GM12878 (cell line): ENCODE data around the gene UEVLD. TPM values are rescaled to one million over a fixed set of nuclear protein-coding genes. Genes with fewer than 3 reads are reported as not detected.

ENCODE experiments used
- ATAC-seq: fragments of 200-7000 bp; cut with Tn5 transposase; 3 replicates; pipeline ENCODE4 v1.9.1; 2020; ENCODE audit warnings: mild to moderate bottlenecking, moderate library complexity
- BruUV-seq: library from RNA; stranded (reverse); fragments of 400-500 nt; replicated peaks from 2 replicates; lab custom pipeline; 2021; lab: Mats Ljungman, UMichigan
- CTCF ChIA-PET: fragments of 300-600 bp; sonication (Branson Sonifier 250); formaldehyde crosslinking; extraction: SDS; loops from one replicate; lab custom pipeline; 2021; ENCODE audit warnings: inconsistent platforms; lab: Yijun Ruan, JAX
- POLR2A ChIA-PET: fragments of 350-600 bp; formaldehyde crosslinking; extraction: SDS; loops from one replicate; lab custom pipeline; 2021; ENCODE audit warnings: inconsistent platforms; lab: Charles Lee
- RAD21 ChIA-PET: fragments of 300-600 bp; sonication (Branson Sonifier 250); formaldehyde crosslinking; loops from one replicate; lab custom pipeline; 2023; ENCODE audit warnings: antibody characterized with exemption; ENCODE audit not compliant: unreplicated experiment; lab: Charles Lee
- SMC1A ChIA-PET: fragments of 300-600 bp; sonication (Branson Sonifier 250); formaldehyde crosslinking; loops from one replicate; lab custom pipeline; 2023; ENCODE audit not compliant: unreplicated experiment, uncharacterized antibody; lab: Charles Lee
- DNase-seq: peaks from one replicate; pipeline ENCODE4 v3.0.0-alpha.2; 2011; ENCODE audit warnings: low read depth, low spot score
- FAIRE-seq: peaks from 3 replicates; lab custom pipeline; 2011; peaks lifted over from hg19 to GRCh38; lab: Jason Lieb, UNC
- H2AFZ ChIP-seq: 2 replicates; pipeline ENCODE4 v1.6.0; 2011; ENCODE audit warnings: low read depth, low read length, control low read depth; ENCODE audit not compliant: control insufficient read depth
- H3K27ac ChIP-seq: 2 replicates; pipeline ENCODE4 v1.5.1; 2011; ENCODE audit warnings: control low read depth; ENCODE audit not compliant: control insufficient read depth, insufficient read depth
- H3K27me3 ChIP-seq, 2 experiments: replicated peaks in 1 of 2; 2 replicates each; pipeline versions ENCODE4 v1.6.0 to v1.6.1; 2011; ENCODE audit warnings: low read length in 1 of 2; ENCODE audit not compliant: control insufficient read depth in 2 of 2, insufficient read depth in 2 of 2
- H3K36me3 ChIP-seq, 2 experiments: 2 replicates each; pipeline ENCODE4 v1.5.1; 2011; ENCODE audit warnings: low read length in 1 of 2; ENCODE audit not compliant: control insufficient read depth in 2 of 2, insufficient read depth in 2 of 2
- H3K4me1 ChIP-seq: 2 replicates; pipeline ENCODE4 v1.6.1; 2011; ENCODE audit warnings: mild to moderate bottlenecking, low read length, moderate library complexity, mixed read lengths; ENCODE audit not compliant: control insufficient read depth, insufficient read depth
- H3K4me2 ChIP-seq: 2 replicates; pipeline ENCODE4 v1.6.0; 2011; ENCODE audit warnings: control low read depth; ENCODE audit not compliant: control insufficient read depth, insufficient read depth
- H3K4me3 ChIP-seq: fragments of 200-600 bp; sonication (generic); 2 replicates; pipeline ENCODE4 v1.5.1; 2016
- H3K79me2 ChIP-seq: 2 replicates; pipeline ENCODE4 v1.6.0; 2011; ENCODE audit warnings: low read length; ENCODE audit not compliant: control insufficient read depth, insufficient read depth
- H3K9ac ChIP-seq: 2 replicates; pipeline ENCODE4 v1.8.0; 2011; ENCODE audit warnings: low read length, control low read depth, mixed read lengths; ENCODE audit not compliant: control insufficient read depth, insufficient read depth
- H3K9me3 ChIP-seq: replicated peaks from 3 replicates; pipeline ENCODE4 v1.5.1; 2011; ENCODE audit warnings: mild to moderate bottlenecking, low read length; ENCODE audit not compliant: control insufficient read depth, insufficient read depth
- H4K20me1 ChIP-seq: 2 replicates; pipeline ENCODE4 v1.6.0; 2011; ENCODE audit not compliant: control insufficient read depth, insufficient read depth
- ASH2L ChIP-seq: fragments of 300-600, 200-600 bp; sonication (generic); IDR thresholded peaks from 2 replicates; pipeline ENCODE4 v1.6.1; 2017; ENCODE audit warnings: low read depth, mild to moderate bottlenecking, borderline replicate concordance
- E2F4 ChIP-seq: IDR thresholded peaks from 2 replicates; pipeline ENCODE4 v1.6.1; 2012; ENCODE audit warnings: low read depth, low read length, improper control_type of control experiment
- ETV6 ChIP-seq, 2 experiments: fragments of 450-650 bp in 1 of 2; IDR thresholded peaks in 1 of 2; conservative IDR thresholded peaks in 1 of 2; 2 replicates each; pipeline ENCODE4 v1.6.1; 2014; ENCODE audit warnings: antibody characterized with exemption in 1 of 2, borderline replicate concordance in 1 of 2, low read depth in 1 of 2, mild to moderate bottlenecking in 1 of 2, moderate library complexity in 1 of 2
- EZH2 ChIP-seq: IDR thresholded peaks from 2 replicates; pipeline ENCODE4 v1.6.1; 2012; ENCODE audit warnings: low read depth, mild to moderate bottlenecking, control low read depth, inconsistent platforms, low read length, borderline replicate concordance; ENCODE audit not compliant: control insufficient read depth
- FOXK2 ChIP-seq: fragments of 450-650 bp; IDR thresholded peaks from 2 replicates; pipeline ENCODE4 v1.6.1; 2017; ENCODE audit warnings: mild to moderate bottlenecking, moderate library complexity
- LARP7 ChIP-seq: fragments of 450-650 bp; IDR thresholded peaks from 2 replicates; pipeline ENCODE4 v1.6.1; 2017; ENCODE audit warnings: mild to moderate bottlenecking
- MYB ChIP-seq: fragments of 150-350 bp; IDR thresholded peaks from 2 replicates; pipeline ENCODE4 v1.6.1; 2014; ENCODE audit warnings: mild to moderate bottlenecking, low read depth, low read length, borderline replicate concordance
- NFXL1 ChIP-seq: fragments of 450-650 bp; IDR thresholded peaks from 2 replicates; pipeline ENCODE4 v1.6.1; 2017; ENCODE audit warnings: antibody characterized with exemption, mild to moderate bottlenecking, borderline replicate concordance
- NFYB ChIP-seq: IDR thresholded peaks from 2 replicates; pipeline ENCODE4 v1.6.1; 2011; ENCODE audit warnings: low read depth, mild to moderate bottlenecking, low read length, improper control_type of control experiment, moderate library complexity; ENCODE audit not compliant: insufficient read depth
- PML ChIP-seq: IDR thresholded peaks from 2 replicates; pipeline ENCODE4 v1.6.1; 2012; ENCODE audit warnings: low read length, inconsistent platforms
- POLR2AphosphoS5 ChIP-seq: IDR thresholded peaks from 2 replicates; pipeline ENCODE4 v1.6.1; 2011; ENCODE audit warnings: mild to moderate bottlenecking, low read length, inconsistent platforms
- SPI1 ChIP-seq: IDR thresholded peaks from 2 replicates; pipeline ENCODE4 v1.6.1; 2011; ENCODE audit warnings: low read depth, mild to moderate bottlenecking, low read length, moderate library complexity, borderline replicate concordance; ENCODE audit not compliant: insufficient read depth
- USF2 ChIP-seq: IDR thresholded peaks from 2 replicates; pipeline ENCODE4 v1.6.1; 2011; ENCODE audit warnings: low read depth, low read length, improper control_type of control experiment, borderline replicate concordance
- ZBTB40 ChIP-seq: fragments of 450-650 bp; IDR thresholded peaks from 2 replicates; pipeline ENCODE4 v1.6.1; 2016; ENCODE audit warnings: mild to moderate bottlenecking, moderate library complexity, borderline replicate concordance
- ZNF274 ChIP-seq: IDR thresholded peaks from one replicate; pipeline ENCODE4 v1.8.0; 2011; ENCODE audit not compliant: insufficient read length, insufficient read depth
- WGBS: methylation state at CpG from one replicate; pipeline ENCODE4 v1.1.6; 2016; ENCODE audit warnings: low lambda C conversion rate; ENCODE audit not compliant: insufficient replicate concordance, insufficient coverage; ENCODE audit errors: missing lambda C conversion rate; 5-methylcytosine and 5-hydroxymethylcytosine counted together
- in situ Hi-C: fragments of 300-500 bp; cut with MboI; formaldehyde crosslinking; loops from 9 replicates; pipeline ENCODE4 v1.14.3; 2018; ENCODE audit warnings: mixed read lengths
- intact Hi-C: fragments of 100-400 bp; cut with micrococcal nuclease; formaldehyde crosslinking; loops from one replicate; pipeline ENCODE4 v1.14.2; 2022; ENCODE audit not compliant: unreplicated experiment
- polyA plus RNA-seq, 11 experiments: library from polyadenylated mRNA; depleted of rRNA in 4 of 11; unstranded in 6 of 11; stranded (reverse) in 5 of 11; fragments of >200 nt; fragmentation: Nextera tagmentation in 4 of 11; fragmentation: Illumina TruSeq in 1 of 11; extraction: Ambion mirVana in 4 of 11; extraction: Trizol in 1 of 11; gene quantifications; 1 replicate in 1 of 11; 2 replicates in 10 of 11; pipeline versions ENCODE4 v1.2.1 to v1.2.3, GENCODE V29; 2011 to 2016; ENCODE audit warnings: inconsistent platforms in 2 of 11, missing spikeins in 2 of 11, low read depth in 1 of 11
- total RNA-seq, 4 experiments: library from RNA; depleted of rRNA in 3 of 4; stranded (reverse); fragments of >200 nt in 3 of 4; fragmentation: Illumina TruSeq in 1 of 4; extraction: Trizol in 1 of 4; gene quantifications; 2 replicates each; pipeline versions ENCODE4 v1.2.1 to v1.2.3, GENCODE V29; 2013 to 2021

Gene UEVLD
- total and polyA plus RNA-seq, 10 of the 15 experiments (the other 5 are each of a cell fraction or from before 2014, with no cell fraction given), result 6.5 to 16.3 (median 13.4) TPM

GRCh38 chr11:18523084-18523483 is 65.5 kb downstream of the UEVLD start:
- H3K9me3 ChIP-seq, result no peaks in the 10 kb centered on the region
- no peak overlapping the region for H3K9ac ChIP-seq
- H4K20me1 ChIP-seq, result no peaks in the 10 kb centered on the region
- TF ChIP-seq ASH2L, result no peak
- TF ChIP-seq ZBTB40, result no peak
- no peak for TF ChIP-seq POLR2AphosphoS5
- TF ChIP-seq ZNF274, result no peak
- TF ChIP-seq NFYB, result no peak
- TF ChIP-seq ETV6 (conservative IDR thresholded peaks at IDR 0.05 in 1 of 2, IDR thresholded peaks at IDR 0.05 in 1 of 2; ENCODE audit: borderline replicate concordance in 1 of 2, low read depth in 1 of 2), result no peak
- no peak for TF ChIP-seq E2F4
- TF ChIP-seq PML, result no peak
- TF ChIP-seq LARP7, result no peak
- TF ChIP-seq MYB, result no peak
- no peak for TF ChIP-seq EZH2
- no peak for TF ChIP-seq FOXK2
- TF ChIP-seq USF2, result no peak
- TF ChIP-seq NFXL1, result no peak
- TF ChIP-seq SPI1, result no peak
- SMC1A ChIA-PET, result interaction anchor here (1.8 kb wide), 1 partner anchor 14 kb away, joined by 6 read pairs; no protein-coding TSS in a partner anchor
- CTCF ChIA-PET, result interaction anchor here (2.7 to 3.9 kb wide), 2 partner anchors 8 to 407 kb away, joined by 7 to 12 read pairs; no protein-coding TSS in a partner anchor
- H3K27ac ChIP-seq, result no peak overlapping the region
- FAIRE-seq, result no peak
- no peaks in the 10 kb centered on the region for H3K27me3 ChIP-seq
- WGBS, result 91% methylated on average over 3 of the region's 3 CpGs
- H3K4me2 ChIP-seq, result no peak overlapping the region
- H3K36me3 ChIP-seq, result peaks cover 0 to 3% of the 10 kb centered on the region in 2 experiments; a peak in 1 of 4 replicates
- H3K4me3 ChIP-seq, result no peak overlapping the region
- no peak overlapping the region for H2AFZ ChIP-seq
- RAD21 ChIA-PET, result interaction anchor here (1.9 kb wide), 1 partner anchor 279 kb away, joined by 8 read pairs; no protein-coding TSS in a partner anchor
- no peaks in the 10 kb centered on the region for H3K4me1 ChIP-seq
- POLR2A ChIA-PET, result interaction anchor here (1.0 to 1.1 kb wide), 2 partner anchors 11 to 129 kb away, joined by 3 to 4 read pairs; partner anchors contain the start of gene LDHA
- in situ Hi-C loops (no loop called here), intact Hi-C loops (loop anchor here (10.0 kb wide), 2 partner anchors 128 to 278 kb away; partner anchors contain the start of genes LDHA and SAA2)
- H3K79me2 ChIP-seq, result peaks cover 45% of the 10 kb centered on the region
- BruUV-seq, result no TSS peak
- ATAC-seq, result no peak
- no peak for DNase-seq
